Activated CD4-positive, alpha-beta T cell treated with anti-CD3 and anti-CD28 coated beads, Interleukin-2, Interleukin-4, amounts not matched to agents 100 ng/mL and 50 ng/mL, durations not matched to agents 16 hours and 8 hours (primary cell): ENCODE data around the gene TRIM54.
"Not testable (repeated sequence)": the region's sequence is repeated elsewhere in the genome, so short reads cannot be mapped to it uniquely, and the experiment has no call there.

ENCODE experiments used
- DNase-seq: peaks from one replicate; pipeline ENCODE4 v3.0.0-alpha.2; 2020; ENCODE audit warnings: low spot score

Gene TRIM54

GRCh38 chr2:27284996-27285395 is 2.8 kb downstream of the TRIM54 start:
- DNase-seq: no peak

- no peak for DNase-seq
Observed at GRCh38 chr2:27285481-27285880, 3.3 kb downstream of the TRIM54 start.

GRCh38 chr2:27288610-27289009 is 6.4 kb downstream of the TRIM54 start:
- DNase-seq: no peak

GRCh38 chr2:27290549-27290948 is 8.3 kb downstream of the TRIM54 start:
- no peak for DNase-seq

- no peak for DNase-seq
Observed at GRCh38 chr2:27291865-27292264, 9.6 kb downstream of the TRIM54 start.

- DNase-seq: no peak
Observed at GRCh38 chr2:27294928-27295327, 12.7 kb downstream of the TRIM54 start.

- DNase-seq: no peak
Observed at GRCh38 chr2:27296481-27296880, 14.3 kb downstream of the TRIM54 start.

- no peak for DNase-seq
Observed at GRCh38 chr2:27297195-27297594, 15.0 kb downstream of the TRIM54 start.

- no peak for DNase-seq
Observed at GRCh38 chr2:27298391-27299080, 16.3 kb downstream of the TRIM54 start.

GRCh38 chr2:27300606-27301005 is 18.4 kb downstream of the TRIM54 start:
- not testable (repeated sequence) for DNase-seq

GRCh38 chr2:27303093-27304025 is 21.1 kb downstream of the TRIM54 start:
- peak; percentile 70 for DNase-seq

GRCh38 chr2:27304488-27305240 is 22.4 kb downstream of the TRIM54 start:
- DNase-seq: no peak

GRCh38 chr2:27305516-27305915 is 23.3 kb downstream of the TRIM54 start:
- no peak for DNase-seq

GRCh38 chr2:27306136-27306535 is 23.9 kb downstream of the TRIM54 start:
- DNase-seq: no peak

GRCh38 chr2:27306573-27307286 is 24.5 kb downstream of the TRIM54 start:
- DNase-seq: peak; percentile 5

- DNase-seq: no peak
Observed at GRCh38 chr2:27307287-27307544, 25.0 kb downstream of the TRIM54 start.

GRCh38 chr2:27307545-27308358 is 25.5 kb downstream of the TRIM54 start:
- DNase-seq: no peak

GRCh38 chr2:27308359-27308881 is 26.2 kb downstream of the TRIM54 start, which contains the start of gene UCN:
Gene UCN (minus strand): TSS chr2:27308445. CDS start chr2:27307895, 550 bp downstream.
- no peak for DNase-seq

- no peak for DNase-seq
Observed at GRCh38 chr2:27309651-27310050, 27.4 kb downstream of the TRIM54 start.

GRCh38 chr2:27312152-27312551 is 29.9 kb downstream of the TRIM54 start:
- DNase-seq: no peak
